Suprapubic skin (tissue), 4 donors: ENCODE measurements around the gene CBARP.

Experiments used
- EP300 ChIP-seq: sonication (generic); formaldehyde crosslinking; IDR thresholded peaks from one replicate; pipeline ENCODE4 v1.6.1; 2017; ENCODE audit warnings: antibody characterized with exemption
- POLR2A ChIP-seq, 2 donors: fragments of 450-650 bp; IDR thresholded peaks; one replicate each; pipeline ENCODE4 v1.6.1; 2017; ENCODE audit warnings: antibody characterized with exemption in 2 of 2, mild to moderate bottlenecking in 2 of 2, moderate library complexity in 2 of 2
- POLR2AphosphoS5 ChIP-seq, 3 donors: sonication (generic); formaldehyde crosslinking; IDR thresholded peaks; one replicate each; pipeline ENCODE4 v1.6.1; 2017; ENCODE audit warnings: antibody characterized with exemption in 3 of 3
- TF ChIP-seq, protein P1 (sequence below), 2 donors: fragments of 200-600 bp in 1 of 2; fragments of 450-650 bp in 1 of 2; sonication (generic) in 1 of 2; IDR thresholded peaks; one replicate each; pipeline ENCODE4 v1.5.1; 2016 to 2019; ENCODE audit warnings: antibody characterized with exemption in 2 of 2, mild to moderate bottlenecking in 1 of 2, moderate library complexity in 1 of 2

DNA sequence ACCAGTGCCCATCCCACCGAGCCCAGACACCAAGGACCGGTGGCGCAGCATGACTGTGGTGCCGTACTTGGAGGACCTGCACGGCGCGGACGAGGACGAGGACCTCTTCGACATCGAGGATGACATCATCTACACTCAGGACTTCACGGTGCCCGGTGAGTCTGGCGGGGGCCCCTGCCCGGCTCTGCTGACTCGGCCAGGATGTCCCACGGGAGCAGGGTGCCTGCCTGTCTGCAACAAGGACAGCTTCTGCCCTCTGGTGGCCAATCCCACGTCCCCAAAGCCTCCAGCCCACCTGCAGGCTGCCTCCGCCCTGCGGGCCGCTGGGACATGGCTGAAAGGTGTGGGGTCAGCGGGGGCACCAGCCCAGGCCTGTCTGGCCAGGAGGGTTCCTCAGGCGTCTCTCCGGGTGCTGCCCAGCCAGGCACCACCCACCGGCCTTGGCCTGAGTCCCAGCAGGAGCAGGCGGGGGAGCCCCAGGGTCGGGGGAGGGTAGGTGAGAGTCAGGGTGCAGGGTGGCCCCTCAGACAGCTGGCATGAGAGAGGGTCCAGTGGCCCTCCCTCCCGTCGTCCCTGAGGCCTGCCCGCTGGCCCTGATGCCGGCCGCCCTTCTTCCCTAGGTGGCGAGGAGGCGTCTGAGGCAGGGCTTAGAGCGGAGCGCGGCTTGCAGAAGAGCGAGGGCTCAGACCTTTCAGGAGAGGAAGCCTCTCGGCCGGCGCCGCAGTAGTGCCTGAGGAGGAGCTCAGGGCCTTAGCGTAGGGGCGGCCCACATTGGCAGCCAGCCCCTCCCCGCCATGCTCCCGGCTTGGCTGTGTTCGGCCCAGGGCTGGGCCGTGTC, 14.6 kb downstream of the CBARP start:
- no peak for TF ChIP-seq POLR2A (IDR thresholded peaks at IDR 0.05)
- TF ChIP-seq POLR2AphosphoS5 (IDR thresholded peaks at IDR 0.05): no peak
- TF ChIP-seq, protein P1, sequence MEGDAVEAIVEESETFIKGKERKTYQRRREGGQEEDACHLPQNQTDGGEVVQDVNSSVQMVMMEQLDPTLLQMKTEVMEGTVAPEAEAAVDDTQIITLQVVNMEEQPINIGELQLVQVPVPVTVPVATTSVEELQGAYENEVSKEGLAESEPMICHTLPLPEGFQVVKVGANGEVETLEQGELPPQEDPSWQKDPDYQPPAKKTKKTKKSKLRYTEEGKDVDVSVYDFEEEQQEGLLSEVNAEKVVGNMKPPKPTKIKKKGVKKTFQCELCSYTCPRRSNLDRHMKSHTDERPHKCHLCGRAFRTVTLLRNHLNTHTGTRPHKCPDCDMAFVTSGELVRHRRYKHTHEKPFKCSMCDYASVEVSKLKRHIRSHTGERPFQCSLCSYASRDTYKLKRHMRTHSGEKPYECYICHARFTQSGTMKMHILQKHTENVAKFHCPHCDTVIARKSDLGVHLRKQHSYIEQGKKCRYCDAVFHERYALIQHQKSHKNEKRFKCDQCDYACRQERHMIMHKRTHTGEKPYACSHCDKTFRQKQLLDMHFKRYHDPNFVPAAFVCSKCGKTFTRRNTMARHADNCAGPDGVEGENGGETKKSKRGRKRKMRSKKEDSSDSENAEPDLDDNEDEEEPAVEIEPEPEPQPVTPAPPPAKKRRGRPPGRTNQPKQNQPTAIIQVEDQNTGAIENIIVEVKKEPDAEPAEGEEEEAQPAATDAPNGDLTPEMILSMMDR (IDR thresholded peaks at IDR 0.05): no peak
- TF ChIP-seq EP300: no peak
